ENCODE results near the gene PSME2. TPM values are rescaled to one million over a fixed set of nuclear protein-coding genes. Genes with fewer than 3 reads are reported as not detected.

PSME2 gene
- total RNA-seq, 1 experiment from 2014 or later, result 288 TPM

DNA sequence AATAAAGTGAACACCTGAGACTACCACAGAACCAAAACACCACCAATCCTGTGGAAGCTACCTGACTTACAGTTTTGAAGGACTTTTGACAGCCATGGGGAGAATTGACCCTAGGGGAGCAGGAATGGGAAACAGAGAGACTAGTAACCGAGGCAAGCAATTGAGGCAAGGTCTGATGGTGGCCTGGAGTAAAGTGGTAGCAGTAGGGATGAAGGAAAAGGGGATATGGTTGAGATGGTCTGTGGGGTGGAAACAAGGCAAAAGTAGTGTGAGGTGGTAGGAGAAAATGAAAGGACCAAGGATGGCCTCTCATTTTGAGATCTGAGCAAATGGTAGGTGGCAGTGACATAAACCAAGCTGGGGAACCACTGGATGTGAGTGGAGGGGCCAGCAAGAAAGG is 10.4 kb upstream of the PSME2 start:
- BruUV-seq (replicated peaks), result no TSS peak
- TF ChIP-seq, protein P1, sequence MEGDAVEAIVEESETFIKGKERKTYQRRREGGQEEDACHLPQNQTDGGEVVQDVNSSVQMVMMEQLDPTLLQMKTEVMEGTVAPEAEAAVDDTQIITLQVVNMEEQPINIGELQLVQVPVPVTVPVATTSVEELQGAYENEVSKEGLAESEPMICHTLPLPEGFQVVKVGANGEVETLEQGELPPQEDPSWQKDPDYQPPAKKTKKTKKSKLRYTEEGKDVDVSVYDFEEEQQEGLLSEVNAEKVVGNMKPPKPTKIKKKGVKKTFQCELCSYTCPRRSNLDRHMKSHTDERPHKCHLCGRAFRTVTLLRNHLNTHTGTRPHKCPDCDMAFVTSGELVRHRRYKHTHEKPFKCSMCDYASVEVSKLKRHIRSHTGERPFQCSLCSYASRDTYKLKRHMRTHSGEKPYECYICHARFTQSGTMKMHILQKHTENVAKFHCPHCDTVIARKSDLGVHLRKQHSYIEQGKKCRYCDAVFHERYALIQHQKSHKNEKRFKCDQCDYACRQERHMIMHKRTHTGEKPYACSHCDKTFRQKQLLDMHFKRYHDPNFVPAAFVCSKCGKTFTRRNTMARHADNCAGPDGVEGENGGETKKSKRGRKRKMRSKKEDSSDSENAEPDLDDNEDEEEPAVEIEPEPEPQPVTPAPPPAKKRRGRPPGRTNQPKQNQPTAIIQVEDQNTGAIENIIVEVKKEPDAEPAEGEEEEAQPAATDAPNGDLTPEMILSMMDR (IDR thresholded peaks at IDR 0.05; ENCODE audit: unreplicated experiment), result no peak
- Mint-ChIP-seq H3K36me3 (ENCODE audit: insufficient read depth, unreplicated experiment) (peaks cover 49% of the 10 kb centered on the region), H3K27me3 (ENCODE audit: unreplicated experiment) (no peaks in the 10 kb centered on the region), H3K4me1 (ENCODE audit: low read depth, unreplicated experiment) (peaks cover 15% of the 10 kb centered on the region), H3K9me3 (ENCODE audit: low read depth, unreplicated experiment) (no peaks in the 10 kb centered on the region), H3K4me3 (ENCODE audit: low read depth, unreplicated experiment) (no peak overlapping the region), H3K27ac (ENCODE audit: unreplicated experiment) (no peak overlapping the region)
- DNase-seq, result no peak
- intact Hi-C loops (cut with micrococcal nuclease; ENCODE audit: unreplicated experiment), result no loop called here
- CTCF ChIA-PET, result no interaction called here

DNA sequence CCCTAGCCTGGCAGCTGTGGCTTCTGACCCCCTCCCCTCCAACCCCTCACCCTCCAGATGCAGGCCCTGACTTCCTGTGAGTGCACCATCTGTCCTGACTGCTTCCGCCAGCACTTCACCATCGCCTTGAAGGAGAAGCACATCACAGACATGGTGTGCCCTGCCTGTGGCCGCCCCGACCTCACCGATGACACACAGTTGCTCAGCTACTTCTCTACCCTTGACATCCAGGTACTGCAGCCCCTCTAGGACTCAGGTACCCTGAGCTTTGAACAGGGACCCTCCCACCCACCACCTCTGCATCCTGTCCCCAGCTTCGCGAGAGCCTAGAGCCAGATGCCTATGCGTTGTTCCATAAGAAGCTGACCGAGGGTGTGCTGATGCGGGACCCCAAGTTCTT is 8.7 kb upstream of the PSME2 start:
- Mint-ChIP-seq H3K36me3 (ENCODE audit: insufficient read depth, unreplicated experiment) (peaks cover 32% of the 10 kb centered on the region), H3K9me3 (ENCODE audit: low read depth, unreplicated experiment) (no peaks in the 10 kb centered on the region), H3K4me1 (ENCODE audit: low read depth, unreplicated experiment) (peaks cover 7% of the 10 kb centered on the region), H3K27ac (ENCODE audit: unreplicated experiment) (no peak overlapping the region), H3K27me3 (ENCODE audit: unreplicated experiment) (no peaks in the 10 kb centered on the region), H3K4me3 (ENCODE audit: low read depth, unreplicated experiment) (no peak overlapping the region)
- DNase-seq, result no peak
- CTCF ChIA-PET, result interaction anchor here (1.6 kb wide), 1 partner anchor 8 kb away, joined by 5 read pairs; the partner anchor contains the start of gene PSME2
- no TSS peak for BruUV-seq (replicated peaks)
- intact Hi-C loops (cut with micrococcal nuclease; ENCODE audit: unreplicated experiment), result no loop called here
- TF ChIP-seq, protein P1 (IDR thresholded peaks at IDR 0.05; ENCODE audit: unreplicated experiment), result no peak

DNA sequence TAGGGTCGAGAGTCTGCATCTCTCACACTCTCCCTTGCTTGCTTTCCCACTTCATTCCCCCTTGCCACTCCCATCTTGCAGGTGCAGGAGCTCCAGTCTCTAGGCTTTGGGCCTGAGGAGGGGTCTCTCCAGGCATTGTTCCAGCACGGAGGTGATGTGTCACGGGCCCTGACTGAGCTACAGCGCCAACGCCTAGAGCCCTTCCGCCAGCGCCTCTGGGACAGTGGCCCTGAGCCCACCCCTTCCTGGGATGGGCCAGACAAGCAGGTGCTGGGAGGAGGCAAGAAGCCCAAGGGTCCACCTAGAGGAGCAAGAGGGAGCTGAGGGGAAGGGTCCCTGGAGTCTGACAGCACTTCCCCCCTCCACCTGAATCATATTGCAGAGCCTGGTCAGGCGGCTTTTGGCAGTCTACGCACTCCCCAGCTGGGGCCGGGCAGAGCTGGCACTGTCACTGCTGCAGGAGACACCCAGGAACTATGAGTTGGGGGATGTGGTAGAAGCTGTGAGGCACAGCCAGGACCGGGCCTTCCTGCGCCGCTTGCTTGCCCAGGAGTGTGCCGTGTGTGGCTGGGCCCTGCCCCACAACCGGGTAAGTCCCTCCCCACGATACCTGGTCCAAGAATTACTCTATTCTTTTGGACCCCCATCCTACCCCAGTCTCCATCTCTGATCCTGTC is 5.1 kb upstream of the PSME2 start:
- Mint-ChIP-seq H3K27me3 (ENCODE audit: unreplicated experiment) (no peaks in the 10 kb centered on the region), H3K27ac (ENCODE audit: unreplicated experiment) (no peak overlapping the region), H3K9me3 (ENCODE audit: low read depth, unreplicated experiment) (no peaks in the 10 kb centered on the region), H3K4me3 (ENCODE audit: low read depth, unreplicated experiment) (no peak overlapping the region), H3K4me1 (ENCODE audit: low read depth, unreplicated experiment) (peaks cover 17% of the 10 kb centered on the region), H3K36me3 (ENCODE audit: insufficient read depth, unreplicated experiment) (peaks cover 42% of the 10 kb centered on the region)
- CTCF ChIA-PET, result no interaction called here
- no TSS peak for BruUV-seq (replicated peaks)
- DNase-seq, result no peak
- intact Hi-C loops (cut with micrococcal nuclease; ENCODE audit: unreplicated experiment), result no loop called here
- TF ChIP-seq, protein P1 (IDR thresholded peaks at IDR 0.05; ENCODE audit: unreplicated experiment), result no peak

DNA sequence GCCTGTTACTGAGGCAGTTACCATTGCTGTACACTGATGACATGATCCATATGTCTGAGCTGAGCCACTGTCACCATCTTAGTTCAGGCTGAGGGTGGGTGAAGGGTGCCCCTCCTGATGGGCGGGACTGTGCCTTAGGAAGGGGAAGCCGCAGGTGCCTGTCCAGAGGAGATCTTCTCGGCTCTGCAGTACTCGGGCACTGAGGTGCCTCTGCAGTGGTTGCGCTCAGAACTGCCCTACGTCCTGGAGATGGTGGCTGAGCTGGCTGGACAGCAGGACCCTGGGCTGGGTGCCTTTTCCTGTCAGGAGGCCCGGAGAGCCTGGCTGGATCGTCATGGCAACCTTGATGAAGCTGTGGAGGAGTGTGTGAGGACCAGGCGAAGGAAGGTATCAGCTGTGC is 4.6 kb upstream of the PSME2 start:
- H3K9me3 Mint-ChIP-seq (ENCODE audit: low read depth, unreplicated experiment), result no peaks in the 10 kb centered on the region
- intact Hi-C loops (cut with micrococcal nuclease; ENCODE audit: unreplicated experiment), result no loop called here
- no peaks in the 10 kb centered on the region for H3K27me3 Mint-ChIP-seq (ENCODE audit: unreplicated experiment)
- CTCF ChIA-PET, result no interaction called here
- no TSS peak for BruUV-seq (replicated peaks)
- TF ChIP-seq, protein P1 (IDR thresholded peaks at IDR 0.05; ENCODE audit: unreplicated experiment), result no peak
- H3K27ac Mint-ChIP-seq (ENCODE audit: unreplicated experiment), result no peak overlapping the region
- peaks cover 47% of the 10 kb centered on the region for H3K36me3 Mint-ChIP-seq (ENCODE audit: insufficient read depth, unreplicated experiment)
- no peak for DNase-seq
- H3K4me1 Mint-ChIP-seq (ENCODE audit: low read depth, unreplicated experiment), result peaks cover 17% of the 10 kb centered on the region
- no peak overlapping the region for H3K4me3 Mint-ChIP-seq (ENCODE audit: low read depth, unreplicated experiment)
